ENCODE results near the gene LAPTM4A. TPM values are rescaled to one million over a fixed set of nuclear protein-coding genes. Genes with fewer than 3 reads are reported as not detected.
A peak's percentile ranks its signal among the peaks of the same experiment; 100 is the strongest.

Gene LAPTM4A
- total RNA-seq, 6 experiments from 2014 or later: 80.0 to 143 (median 126) TPM

DNA sequence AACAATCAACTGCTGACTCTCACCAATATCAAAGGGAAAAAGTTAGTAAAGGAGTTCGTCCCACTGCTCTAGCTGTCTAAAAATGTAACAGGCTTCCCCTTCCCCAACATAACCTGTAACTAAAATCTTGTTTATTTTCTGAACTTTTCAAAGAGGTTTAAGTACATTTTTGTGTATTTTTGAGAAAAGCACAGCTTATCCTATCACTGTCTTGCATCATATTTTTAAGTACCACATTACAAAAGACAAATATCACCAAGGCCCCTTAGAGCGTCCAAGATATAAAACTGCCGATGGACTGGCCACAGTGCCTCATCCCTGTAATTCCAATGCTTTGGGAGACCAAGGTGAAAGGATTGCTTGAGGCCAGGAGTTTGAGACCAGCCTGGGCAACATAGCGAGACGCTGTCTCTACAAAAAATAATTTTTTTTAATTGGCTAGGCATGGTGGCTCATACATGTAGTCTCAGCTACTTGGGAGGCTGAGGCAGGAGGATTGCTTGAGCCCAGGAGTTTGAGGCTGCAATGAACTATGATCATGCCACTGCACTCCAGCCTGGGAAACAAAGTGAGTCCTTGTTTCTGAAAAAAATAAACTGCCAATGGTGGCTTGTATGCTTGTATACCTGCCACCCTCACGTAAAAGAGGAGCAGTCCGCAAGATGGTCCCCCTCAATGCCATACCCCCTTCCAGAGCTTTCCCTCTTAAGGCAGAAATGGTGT, 21.2 kb upstream of the LAPTM4A start:
- WGBS (ENCODE audit: insufficient coverage, low coverage, low lambda C conversion rate, missing lambda C conversion rate): 89% methylated on average over 7 of the region's 7 CpGs
- H3K4me1 ChIP-seq: no peaks in the 10 kb centered on the region
- no peak overlapping the region for H3K27ac ChIP-seq
- TF ChIP-seq, protein P1, sequence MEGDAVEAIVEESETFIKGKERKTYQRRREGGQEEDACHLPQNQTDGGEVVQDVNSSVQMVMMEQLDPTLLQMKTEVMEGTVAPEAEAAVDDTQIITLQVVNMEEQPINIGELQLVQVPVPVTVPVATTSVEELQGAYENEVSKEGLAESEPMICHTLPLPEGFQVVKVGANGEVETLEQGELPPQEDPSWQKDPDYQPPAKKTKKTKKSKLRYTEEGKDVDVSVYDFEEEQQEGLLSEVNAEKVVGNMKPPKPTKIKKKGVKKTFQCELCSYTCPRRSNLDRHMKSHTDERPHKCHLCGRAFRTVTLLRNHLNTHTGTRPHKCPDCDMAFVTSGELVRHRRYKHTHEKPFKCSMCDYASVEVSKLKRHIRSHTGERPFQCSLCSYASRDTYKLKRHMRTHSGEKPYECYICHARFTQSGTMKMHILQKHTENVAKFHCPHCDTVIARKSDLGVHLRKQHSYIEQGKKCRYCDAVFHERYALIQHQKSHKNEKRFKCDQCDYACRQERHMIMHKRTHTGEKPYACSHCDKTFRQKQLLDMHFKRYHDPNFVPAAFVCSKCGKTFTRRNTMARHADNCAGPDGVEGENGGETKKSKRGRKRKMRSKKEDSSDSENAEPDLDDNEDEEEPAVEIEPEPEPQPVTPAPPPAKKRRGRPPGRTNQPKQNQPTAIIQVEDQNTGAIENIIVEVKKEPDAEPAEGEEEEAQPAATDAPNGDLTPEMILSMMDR (IDR thresholded peaks at IDR 0.05): no peak
- TF ChIP-seq POLR2A (IDR thresholded peaks at IDR 0.05): no peak
- H3K27me3 ChIP-seq: no peaks in the 10 kb centered on the region
- ATAC-seq (no peak), DNase-seq (no peak)
- H3K4me3 ChIP-seq: no peak overlapping the region
- intact Hi-C loops (cut with DNase I): no loop called here
- no peaks in the 10 kb centered on the region for H3K9me3 ChIP-seq
- no peaks in the 10 kb centered on the region for H3K36me3 ChIP-seq

DNA sequence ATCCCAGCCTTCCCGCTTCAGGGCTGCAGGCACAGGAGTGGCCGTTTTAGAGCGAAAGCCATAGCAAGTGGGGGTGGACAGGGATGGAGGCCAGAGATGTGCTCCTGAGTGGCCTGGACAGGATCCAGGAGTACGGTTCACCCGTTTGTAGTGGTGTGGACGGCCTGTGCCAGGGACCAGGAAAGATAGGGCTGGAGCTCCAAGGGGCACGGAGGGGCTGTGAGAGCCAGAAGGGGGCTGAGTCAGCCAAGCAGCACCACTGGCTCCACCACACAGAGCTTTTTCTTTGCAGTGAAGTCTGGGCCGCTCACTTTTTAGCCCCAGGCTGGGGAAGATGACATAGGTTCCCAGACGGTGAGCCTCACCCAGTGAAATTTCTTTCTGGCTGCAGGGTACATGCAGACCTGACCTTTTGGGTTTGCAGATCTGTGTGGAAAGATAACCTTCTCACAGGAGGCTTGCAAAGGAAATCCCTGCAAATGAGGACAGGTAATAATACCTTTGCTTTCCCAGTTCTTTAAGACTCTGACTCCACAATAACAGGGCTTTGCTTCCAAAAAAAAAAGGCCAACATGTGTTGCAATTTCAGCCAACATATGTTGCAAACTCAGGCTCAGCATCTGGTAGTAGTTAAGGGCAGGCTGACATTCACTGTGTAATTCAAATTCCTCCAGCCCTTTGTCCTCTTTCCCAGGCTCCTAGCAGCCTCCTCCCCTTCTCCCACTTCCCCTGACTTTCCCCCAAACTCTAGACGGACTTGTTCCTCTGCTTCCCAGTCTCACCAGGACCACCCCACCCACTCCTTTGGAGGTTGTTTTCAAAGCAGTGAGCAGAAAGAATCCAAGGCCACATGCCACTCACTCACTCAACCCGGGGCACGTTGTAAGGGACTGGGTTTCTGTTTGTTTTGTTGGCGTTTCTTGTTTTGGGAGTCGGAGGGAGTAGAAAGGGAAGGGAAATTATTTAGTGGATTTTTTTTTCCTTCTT, 20.3 kb upstream of the LAPTM4A start:
- Histone ChIP-seq H3K36me3 (no peaks in the 10 kb centered on the region), H3K27me3 (no peaks in the 10 kb centered on the region), H3K9me3 (no peaks in the 10 kb centered on the region), H3K27ac (no peak overlapping the region), H3K4me3 (no peak overlapping the region), H3K4me1 (no peaks in the 10 kb centered on the region)
- DNase-seq: no peak
- no peak for TF ChIP-seq POLR2A (IDR thresholded peaks at IDR 0.05)
- TF ChIP-seq, protein P1 (IDR thresholded peaks at IDR 0.05): no peak
- 54% methylated on average over 9 of the region's 14 CpGs for WGBS (ENCODE audit: insufficient coverage, low coverage, low lambda C conversion rate, missing lambda C conversion rate)
- ATAC-seq: peak; percentile 56 to 82 (median 70)
- intact Hi-C loops (cut with DNase I): no loop called here

DNA sequence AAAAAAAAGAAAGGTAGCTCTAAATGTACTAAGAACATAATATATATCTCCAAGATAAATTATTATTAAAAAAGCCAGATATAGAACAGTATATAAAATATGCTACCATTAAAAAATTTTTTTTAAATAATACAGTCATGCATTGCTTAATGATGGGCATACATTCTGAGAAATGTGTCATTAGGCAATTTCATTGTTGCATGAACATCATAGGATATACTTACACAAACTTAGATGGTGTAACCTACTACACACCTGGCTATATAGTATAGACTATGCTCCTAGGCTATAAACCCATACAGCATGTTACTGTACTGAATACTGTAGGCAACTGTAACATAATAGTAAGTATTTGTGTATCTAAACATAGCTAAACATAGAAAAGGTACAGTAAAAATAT, 18.3 kb upstream of the LAPTM4A start:
- DNase-seq: no peak
- intact Hi-C loops (cut with DNase I): no loop called here

DNA sequence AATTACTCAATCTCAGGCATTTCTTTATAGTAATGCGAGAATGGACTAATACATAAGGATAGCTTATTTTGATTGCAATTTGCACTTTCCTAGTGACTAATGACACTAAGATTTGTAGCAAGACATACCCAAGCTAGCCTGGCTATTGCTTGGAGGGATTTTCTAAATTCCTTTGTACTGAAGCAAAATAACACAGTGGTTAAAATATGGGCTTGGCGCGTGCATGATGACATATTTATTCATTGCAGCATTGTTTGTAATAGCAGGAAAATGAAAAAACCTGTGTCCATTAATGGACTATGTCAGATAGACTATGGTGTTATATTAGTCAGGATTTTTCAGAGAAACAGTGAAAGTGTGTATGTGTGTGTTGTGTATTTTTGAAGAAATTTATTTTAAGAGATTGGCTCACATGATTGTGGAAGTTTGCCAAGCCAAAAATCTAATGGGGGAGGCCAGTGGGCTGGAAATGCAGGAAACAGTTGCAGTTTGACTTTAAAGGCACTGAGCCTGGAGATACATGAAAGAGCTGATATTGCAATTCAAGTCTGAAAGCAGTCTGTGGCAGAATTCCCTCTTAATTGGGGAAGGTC, 16.7 kb upstream of the LAPTM4A start:
- H3K4me1 ChIP-seq: no peaks in the 10 kb centered on the region
- H3K27me3 ChIP-seq: no peaks in the 10 kb centered on the region
- TF ChIP-seq, protein P1 (IDR thresholded peaks at IDR 0.05): no peak
- no peak for TF ChIP-seq POLR2A (IDR thresholded peaks at IDR 0.05)
- no peaks in the 10 kb centered on the region for H3K36me3 ChIP-seq
- no peak overlapping the region for H3K27ac ChIP-seq
- ATAC-seq (no peak), DNase-seq (no peak)
- intact Hi-C loops (cut with DNase I): no loop called here
- H3K9me3 ChIP-seq: no peaks in the 10 kb centered on the region
- WGBS (ENCODE audit: insufficient coverage, low coverage, low lambda C conversion rate, missing lambda C conversion rate): 80% methylated on average over 3 of the region's 3 CpGs
- no peak overlapping the region for H3K4me3 ChIP-seq

More for the DNA sequence above, 18.3 kb upstream of the LAPTM4A start:
- H3K27me3 ChIP-seq: no peaks in the 10 kb centered on the region
- H3K36me3 ChIP-seq: no peaks in the 10 kb centered on the region
- H3K9me3 ChIP-seq: no peaks in the 10 kb centered on the region
- no peak overlapping the region for H3K4me3 ChIP-seq
- TF ChIP-seq, protein P1 (IDR thresholded peaks at IDR 0.05): no peak
- TF ChIP-seq POLR2A (IDR thresholded peaks at IDR 0.05): no peak
- no peaks in the 10 kb centered on the region for H3K4me1 ChIP-seq
- no peak overlapping the region for H3K27ac ChIP-seq
- ATAC-seq: no peak
